ENCODE results near the gene ZPR1. TPM values are rescaled to one million over a fixed set of nuclear protein-coding genes. Genes with fewer than 3 reads are reported as not detected.

Gene ZPR1
- total and polyA plus RNA-seq, 2 of the 4 experiments (the other 2 are of a cell fraction) = 40.8 to 52.0 TPM

GRCh38 chr11:116833816-116834534 is 46.2 kb upstream of the ZPR1 start:
- Histone ChIP-seq H4K20me1 (ENCODE audit: insufficient read depth, low read length) (no peaks in the 10 kb centered on the region), H3K36me3 (ENCODE audit: control insufficient read depth, insufficient read depth, low read length) (no peaks in the 10 kb centered on the region), H3K23ac (ENCODE audit: low read depth, low read length) (no peak overlapping the region), H3K27me3 (ENCODE audit: control insufficient read depth, insufficient read depth, low read length) (peaks cover 5% of the 10 kb centered on the region; the same call in 1 of the 2 replicates), H2AK9ac (replicated peaks; ENCODE audit: low read depth, low read length, poor library complexity) (no peak overlapping the region), H3K18ac (ENCODE audit: low read depth, low read length) (no peak overlapping the region), H3K4me1 (ENCODE audit: control insufficient read depth, insufficient read depth, low read length) (peaks cover 7% of the 10 kb centered on the region; the same call in 1 of the 2 replicates), H2AK5ac (ENCODE audit: low read depth, low read length) (no peak overlapping the region), H2BK5ac (ENCODE audit: low read depth, low read length, poor library complexity, severe bottlenecking) (no peak overlapping the region), H4K91ac (ENCODE audit: insufficient read depth, low read depth, low read length) (no peak overlapping the region), H2BK15ac (ENCODE audit: low read depth, low read length) (no peak overlapping the region), H3K27ac (ENCODE audit: insufficient read depth, low read length) (no peak overlapping the region), H3K56ac (ENCODE audit: extremely low read depth, insufficient read depth, low read length) (no peak overlapping the region), H3K14ac (replicated peaks; ENCODE audit: low read depth, low read length) (no peak overlapping the region), H3K4ac (ENCODE audit: low read depth, low read length) (no peak overlapping the region), H3K4me3 (ENCODE audit: insufficient read depth, low read depth, low read length) (no peak overlapping the region), H3K9me1 (ENCODE audit: insufficient read depth, low read length) (no peaks in the 10 kb centered on the region; the same call in 1 of the 2 replicates), H3K9ac (ENCODE audit: low read depth, low read length) (no peak overlapping the region), H3K9me3 (ENCODE audit: control insufficient read depth, insufficient read depth, low read length) (no peaks in the 10 kb centered on the region), H4K5ac (ENCODE audit: low read depth, low read length) (no peak overlapping the region), H3K4me2 (ENCODE audit: low read depth, low read length) (no peak overlapping the region), H4K8ac (ENCODE audit: low read depth in 2 of 2, low read length in 2 of 2) (no peak overlapping the region), H2BK20ac (ENCODE audit: low read depth, low read length) (no peak overlapping the region), H2BK120ac (ENCODE audit: low read depth, low read length) (no peak overlapping the region), H3K79me1 (ENCODE audit: low read depth in 1 of 2, low read length in 2 of 2) (no peaks in the 10 kb centered on the region), H2AFZ (replicated peaks; ENCODE audit: low read length, poor library complexity) (no peak overlapping the region)
- BruUV-seq (replicated peaks) = no TSS peak
- in situ Hi-C loops (cut with MboI; ENCODE audit: low sequenced_read_pairs) = no loop called here
- ChIA-PET POLR2A (ENCODE audit: unreplicated experiment) (no interaction called here), CTCF (no interaction called here)
- no peak for TF ChIP-seq CEBPB (IDR thresholded peaks at IDR 0.05; ENCODE audit: low read depth, low read length)
- no peak for TF ChIP-seq CHD1 (IDR thresholded peaks at IDR 0.05; ENCODE audit: low read depth, low read length)
- TF ChIP-seq BHLHE40 (IDR thresholded peaks at IDR 0.05; ENCODE audit: low read depth, low read length) = no peak
- TF ChIP-seq MAZ (IDR thresholded peaks at IDR 0.05; ENCODE audit: borderline replicate concordance, low read depth, low read length) = no peak
- TF ChIP-seq MAFK (IDR thresholded peaks at IDR 0.05; ENCODE audit: low read depth, low read length) = no peak
- TF ChIP-seq, protein P1, sequence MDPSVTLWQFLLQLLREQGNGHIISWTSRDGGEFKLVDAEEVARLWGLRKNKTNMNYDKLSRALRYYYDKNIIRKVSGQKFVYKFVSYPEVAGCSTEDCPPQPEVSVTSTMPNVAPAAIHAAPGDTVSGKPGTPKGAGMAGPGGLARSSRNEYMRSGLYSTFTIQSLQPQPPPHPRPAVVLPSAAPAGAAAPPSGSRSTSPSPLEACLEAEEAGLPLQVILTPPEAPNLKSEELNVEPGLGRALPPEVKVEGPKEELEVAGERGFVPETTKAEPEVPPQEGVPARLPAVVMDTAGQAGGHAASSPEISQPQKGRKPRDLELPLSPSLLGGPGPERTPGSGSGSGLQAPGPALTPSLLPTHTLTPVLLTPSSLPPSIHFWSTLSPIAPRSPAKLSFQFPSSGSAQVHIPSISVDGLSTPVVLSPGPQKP (IDR thresholded peaks at IDR 0.05; ENCODE audit: borderline replicate concordance, low read depth, low read length) = no peak
- TF ChIP-seq, protein P2, sequence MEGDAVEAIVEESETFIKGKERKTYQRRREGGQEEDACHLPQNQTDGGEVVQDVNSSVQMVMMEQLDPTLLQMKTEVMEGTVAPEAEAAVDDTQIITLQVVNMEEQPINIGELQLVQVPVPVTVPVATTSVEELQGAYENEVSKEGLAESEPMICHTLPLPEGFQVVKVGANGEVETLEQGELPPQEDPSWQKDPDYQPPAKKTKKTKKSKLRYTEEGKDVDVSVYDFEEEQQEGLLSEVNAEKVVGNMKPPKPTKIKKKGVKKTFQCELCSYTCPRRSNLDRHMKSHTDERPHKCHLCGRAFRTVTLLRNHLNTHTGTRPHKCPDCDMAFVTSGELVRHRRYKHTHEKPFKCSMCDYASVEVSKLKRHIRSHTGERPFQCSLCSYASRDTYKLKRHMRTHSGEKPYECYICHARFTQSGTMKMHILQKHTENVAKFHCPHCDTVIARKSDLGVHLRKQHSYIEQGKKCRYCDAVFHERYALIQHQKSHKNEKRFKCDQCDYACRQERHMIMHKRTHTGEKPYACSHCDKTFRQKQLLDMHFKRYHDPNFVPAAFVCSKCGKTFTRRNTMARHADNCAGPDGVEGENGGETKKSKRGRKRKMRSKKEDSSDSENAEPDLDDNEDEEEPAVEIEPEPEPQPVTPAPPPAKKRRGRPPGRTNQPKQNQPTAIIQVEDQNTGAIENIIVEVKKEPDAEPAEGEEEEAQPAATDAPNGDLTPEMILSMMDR (conservative IDR thresholded peaks at IDR 0.05; ENCODE audit: low read depth, low read length) = no peak
- TF ChIP-seq USF2 (IDR thresholded peaks at IDR 0.05; ENCODE audit: low read depth, low read length) = no peak
- TF ChIP-seq RCOR1 (IDR thresholded peaks at IDR 0.05; ENCODE audit: insufficient replicate concordance, low read length) = no peak
- no peak for TF ChIP-seq NFE2L2 (IDR thresholded peaks at IDR 0.05; ENCODE audit: low read depth, low read length)
- no peak for TF ChIP-seq POLR2A (IDR thresholded peaks at IDR 0.05; ENCODE audit: low read depth, low read length)
- TF ChIP-seq RFX5 (IDR thresholded peaks at IDR 0.05; ENCODE audit: low read depth, low read length) = no peak
- TF ChIP-seq RAD21 (IDR thresholded peaks at IDR 0.05; ENCODE audit: low read length) = no peak
- TF ChIP-seq SMC3 (IDR thresholded peaks at IDR 0.05; ENCODE audit: low read depth, low read length) = no peak
- TF ChIP-seq MXI1 (IDR thresholded peaks at IDR 0.05; ENCODE audit: borderline replicate concordance, low read depth, low read length) = no peak
- TF ChIP-seq FOS (IDR thresholded peaks at IDR 0.05; ENCODE audit: low read depth, low read length) = no peak
- 81% methylated on average over 4 of the region's 14 CpGs; no CpG with 5 or more reads in 1 of the 2 experiments for WGBS, 2 experiments (ENCODE audit: extremely low coverage in 2 of 2, insufficient read length in 1 of 2)
- dilution Hi-C loops (cut with HindIII; ENCODE audit: low sequenced_read_pairs, unreplicated experiment) = no loop called here
- DNase-seq (no peak), ATAC-seq (ENCODE audit: low read depth) (no peak)
- intact Hi-C loops (cut with micrococcal nuclease) = no loop called here
